ENCODE data around the gene FRS3. TPM values are rescaled to one million over a fixed set of nuclear protein-coding genes. Genes with fewer than 3 reads are reported as not detected.

Gene FRS3
- total RNA-seq (2021; fragmentation: NEBNext Ultra II Directional; extraction: Animal tissue kit (Norgen Biotek cat#: 25700)) (3.4 and 3.9 TPM in 2 replicates), polyA plus RNA-seq (2011; rRNA removed) (4.4 and 8.4 TPM in 2 replicates), polyA minus RNA-seq (2011; rRNA and poly(A)+ RNA removed) (1.1 and 2.8 TPM in 2 replicates)
- 5.4 TPM for polyA plus RNA-seq (2011; cell fraction: cytosol; rRNA removed)
- 14.9 TPM for polyA plus RNA-seq (2011; cell fraction: nucleus; rRNA removed)
- 1.3 to 4.2 TPM (median 3.1 TPM) in 4 replicates for polyA plus RNA-seq (2012, experiment 1 of 2)
- polyA plus RNA-seq (2012, experiment 2 of 2), result 4.2 TPM
- polyA plus RNA-seq (2013, experiment 1 of 2), result 2.8 TPM
- polyA plus RNA-seq (2013, experiment 2 of 2), result 2.5 TPM
- polyA minus RNA-seq (2011; cell fraction: cytosol; rRNA and poly(A)+ RNA removed), result 3.6 TPM
- polyA minus RNA-seq (2011; cell fraction: nucleus; rRNA and poly(A)+ RNA removed), result 3.2 TPM
- long read RNA-seq, experiment 1, result 0 reads
- long read RNA-seq, experiment 2, result 0 reads

GRCh38 chr6:41779788-41780550 is at the start of gene FRS3:
Gene FRS3 (minus strand): TSS chr6:41779900. CDS start chr6:41776987, 2,913 bp downstream.
- no peak within 1 kb of the TSS for H2BK15ac ChIP-seq (ENCODE audit: low read length)
- no peak within 1 kb of the TSS for H4K5ac ChIP-seq (ENCODE audit: insufficient read length, low read depth, low read length)
- H4K20me1 ChIP-seq (replicated peaks in 1 of 2; ENCODE audit: control insufficient read depth in 1 of 2, insufficient read depth in 2 of 2, low read length in 2 of 2), result peaks cover 0 to 3% of the 10 kb centered on the region in 2 experiments
- H3K23me2 ChIP-seq (ENCODE audit: low read depth, low read length), result peaks cover 8% of the 10 kb centered on the region
- no peak within 1 kb of the TSS for H2BK5ac ChIP-seq (ENCODE audit: low read depth, low read length)
- H2AK5ac ChIP-seq (ENCODE audit: low read depth, low read length), result no peak within 1 kb of the TSS
- H3K18ac ChIP-seq (ENCODE audit: extremely low read depth, low read length), result no peak within 1 kb of the TSS; the same call in 1 of the 2 replicates
- no peak within 1 kb of the TSS for H3K56ac ChIP-seq (replicated peaks; ENCODE audit: insufficient read length, low read depth, low read length)
- no peak within 1 kb of the TSS for H3K23ac ChIP-seq (ENCODE audit: insufficient read length)
- peaks cover 2 to 30% (median 16%) of the 10 kb centered on the region in 4 experiments; a peak in 6 of 7 replicates for H3K27me3 ChIP-seq (replicated peaks in 1 of 4; ENCODE audit: control insufficient read depth in 3 of 4, extremely low read depth in 1 of 4, insufficient read depth in 3 of 4, low read length in 3 of 4)
- no peaks in the 10 kb centered on the region for H3K9me3 ChIP-seq (ENCODE audit: insufficient read depth in 2 of 2, low read depth in 1 of 2, low read length in 1 of 2)
- H2BK20ac ChIP-seq (ENCODE audit: low read length), result no peak within 1 kb of the TSS
- peaks cover 2 to 7% (median 6%) of the 10 kb centered on the region in 4 experiments; a peak in 4 of 7 replicates for H3K4me1 ChIP-seq (replicated peaks in 1 of 4; ENCODE audit: control insufficient read depth in 3 of 4, insufficient read depth in 4 of 4, low read length in 3 of 4)
- peak within 1 kb of the TSS in 2 of 4 experiments; percentile 31 to 57; a peak in 2 of 7 replicates for H3K9ac ChIP-seq (replicated peaks in 1 of 4; ENCODE audit: extremely low read depth in 1 of 4, low read depth in 3 of 4, low read length in 3 of 4)
- H3K79me2 ChIP-seq (ENCODE audit: control insufficient read depth in 1 of 2, insufficient read depth in 2 of 2, low read length in 2 of 2), result no peaks in the 10 kb centered on the region
- no peak within 1 kb of the TSS for H2BK120ac ChIP-seq (replicated peaks; ENCODE audit: low read depth, low read length)
- peak within 1 kb of the TSS; percentile 55 to 85 (median 74) for H3K4me3 ChIP-seq (ENCODE audit: extremely low read depth in 1 of 4, insufficient read depth in 2 of 4, low read depth in 3 of 4, low read length in 4 of 4)
- WGBS, 2 experiments (ENCODE audit: extremely low coverage in 1 of 2, insufficient coverage in 1 of 2, insufficient read length in 1 of 2, insufficient replicate concordance in 2 of 2, low coverage in 1 of 2, low lambda C conversion rate in 2 of 2, missing lambda C conversion rate in 1 of 2), result 1% methylated on average over 28 of the region's 73 CpGs; no CpG with 5 or more reads in 1 of the 2 experiments
- no peak within 1 kb of the TSS for H3K4ac ChIP-seq (replicated peaks; ENCODE audit: insufficient read length, low read depth, low read length)
- no peak within 1 kb of the TSS; the same call in 1 of the 2 replicates for H4K8ac ChIP-seq (ENCODE audit: extremely low read depth, insufficient read depth, low read length)
- ChIA-PET POLR2A (ENCODE audit: partially characterized antibody) (interaction anchor here (1.0 kb wide), 1 partner anchor 46 kb away, joined by 3 read pairs; no protein-coding TSS in a partner anchor), CTCF (ENCODE audit: partially characterized antibody) (interaction anchor here (0.6 to 1.5 kb wide), 3 partner anchors 20 to 312 kb away, joined by 3 read pairs; no protein-coding TSS in a partner anchor)
- no peak within 1 kb of the TSS for H3K14ac ChIP-seq (ENCODE audit: insufficient read length)
- H4K91ac ChIP-seq (replicated peaks; ENCODE audit: insufficient read length, low read length), result no peak within 1 kb of the TSS
- H3K36me3 ChIP-seq (ENCODE audit: control insufficient read depth in 2 of 4, insufficient read depth in 4 of 4, low read length in 3 of 4), result no peaks in the 10 kb centered on the region; a peak in 1 of 8 replicates
- H3K4me2 ChIP-seq (ENCODE audit: insufficient read depth in 1 of 2, low read depth in 2 of 2, low read length in 2 of 2), result peak within 1 kb of the TSS; percentile 92 to 94
- no peaks in the 10 kb centered on the region for H3K79me1 ChIP-seq (ENCODE audit: low read depth, low read length)
- H2BK12ac ChIP-seq (ENCODE audit: low read depth, low read length), result no peak within 1 kb of the TSS
- H3K27ac ChIP-seq (ENCODE audit: low read depth, low read length), result no peak within 1 kb of the TSS
- peak within 1 kb of the TSS; percentile 89; the same call in 1 of the 2 replicates for H2AFZ ChIP-seq (ENCODE audit: low read length)
- no peak for FAIRE-seq
- peak; percentile 95 to 100 for DNase-seq (ENCODE audit: low read depth in 1 of 2, low spot score in 2 of 2)
- TF ChIP-seq KDM1A (IDR thresholded peaks at IDR 0.05; ENCODE audit: borderline replicate concordance, low read length), result no peak
- peak; percentile 68 for TF ChIP-seq MAX (IDR thresholded peaks at IDR 0.05)
- no peak for TF ChIP-seq TCF12 (IDR thresholded peaks at IDR 0.05; ENCODE audit: low read depth, low read length)
- no peak for TF ChIP-seq CBX8 (IDR thresholded peaks at IDR 0.05; ENCODE audit: borderline replicate concordance, low read depth, low read length)
- TF ChIP-seq CTCF (IDR thresholded peaks at IDR 0.05; ENCODE audit: control extremely low read depth in 1 of 3, insufficient read depth in 1 of 3, low read depth in 1 of 3, low read length in 3 of 3), result peak; percentile 92 to 97 (median 96)
- no peak for TF ChIP-seq GTF2F1 (IDR thresholded peaks at IDR 0.05; ENCODE audit: borderline replicate concordance, low read depth, low read length)
